Tibial artery (tissue), 4 donors: ENCODE data around the gene FAM240A.

Experiments used
- DNase-seq, 2 donors: peaks; one replicate each; pipeline ENCODE4 v3.0.0-alpha.2; 2019
- H3K27ac ChIP-seq, 2 donors: fragments of 200-600 bp; sonication (generic) in 1 of 2; 1 replicate in 1 of 2; 2 replicates in 1 of 2; pipeline ENCODE4 v1.5.1; 2018 to 2019; ENCODE audit warnings: mild to moderate bottlenecking in 1 of 2
- H3K27me3 ChIP-seq, 2 donors: fragments of 200-600 bp; sonication (generic) in 1 of 2; one replicate each; pipeline versions ENCODE4 v1.5.1 to v1.6.0; 2016 to 2019
- H3K36me3 ChIP-seq, 3 donors: fragments of 200-600 bp; sonication (generic) in 2 of 3; one replicate each; pipeline ENCODE4 v1.5.1; 2016 to 2019; ENCODE audit warnings: mild to moderate bottlenecking in 2 of 3
- H3K4me1 ChIP-seq, 4 donors: fragments of 200-600 bp; sonication (generic) in 2 of 4; 1 replicate in 3 of 4; 2 replicates in 1 of 4; pipeline ENCODE4 v1.5.1; 2016 to 2019
- H3K4me3 ChIP-seq, 2 donors: fragments of 200-600 bp; sonication (generic) in 1 of 2; 1 replicate in 1 of 2; 2 replicates in 1 of 2; pipeline ENCODE4 v1.5.1; 2018 to 2019; ENCODE audit warnings: mild to moderate bottlenecking in 2 of 2
- H3K9me3 ChIP-seq, 3 donors: fragments of 200-600 bp; sonication (generic) in 1 of 3; one replicate each; pipeline ENCODE4 v1.5.1; 2016 to 2019
- intact Hi-C: fragments of 100-400 bp; cut with DNase I; formaldehyde crosslinking; loops from one replicate; pipeline ENCODE4 v1.15.0; 2023; ENCODE audit warnings: low total_unique reads
- TF ChIP-seq, protein P1 (sequence below), 2 experiments: fragments of 200-600 bp in 1 of 2; fragments of 450-650 bp in 1 of 2; IDR thresholded peaks; one replicate each; pipeline ENCODE4 v1.5.1; 2017 to 2019; ENCODE audit warnings: antibody characterized with exemption in 2 of 2, mild to moderate bottlenecking in 1 of 2, moderate library complexity in 1 of 2

Gene FAM240A

DNA sequence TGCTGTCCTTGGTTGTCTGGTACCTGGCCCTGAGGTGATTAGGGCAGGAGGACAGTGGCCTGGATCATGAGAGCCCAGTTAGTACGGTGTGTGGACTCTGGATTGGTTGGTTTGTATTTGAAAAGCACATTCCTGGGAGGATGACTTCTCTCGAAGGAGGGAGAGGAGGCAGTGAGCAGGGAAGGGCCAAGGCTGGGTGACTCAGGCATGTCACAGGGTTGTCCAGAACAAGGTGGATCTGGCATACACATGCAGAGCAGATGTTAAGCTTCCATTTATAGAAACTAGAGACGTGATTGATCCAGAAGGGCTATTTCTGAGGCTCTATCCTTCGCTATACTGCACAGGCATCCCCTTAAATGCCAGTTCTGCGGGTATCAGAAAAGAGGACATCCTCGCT lies 34.4 kb downstream of the FAM240A start:
- H3K27me3 ChIP-seq = peaks cover 0 to 2% of the 10 kb centered on the region in 2 donors
- TF ChIP-seq, protein P1, sequence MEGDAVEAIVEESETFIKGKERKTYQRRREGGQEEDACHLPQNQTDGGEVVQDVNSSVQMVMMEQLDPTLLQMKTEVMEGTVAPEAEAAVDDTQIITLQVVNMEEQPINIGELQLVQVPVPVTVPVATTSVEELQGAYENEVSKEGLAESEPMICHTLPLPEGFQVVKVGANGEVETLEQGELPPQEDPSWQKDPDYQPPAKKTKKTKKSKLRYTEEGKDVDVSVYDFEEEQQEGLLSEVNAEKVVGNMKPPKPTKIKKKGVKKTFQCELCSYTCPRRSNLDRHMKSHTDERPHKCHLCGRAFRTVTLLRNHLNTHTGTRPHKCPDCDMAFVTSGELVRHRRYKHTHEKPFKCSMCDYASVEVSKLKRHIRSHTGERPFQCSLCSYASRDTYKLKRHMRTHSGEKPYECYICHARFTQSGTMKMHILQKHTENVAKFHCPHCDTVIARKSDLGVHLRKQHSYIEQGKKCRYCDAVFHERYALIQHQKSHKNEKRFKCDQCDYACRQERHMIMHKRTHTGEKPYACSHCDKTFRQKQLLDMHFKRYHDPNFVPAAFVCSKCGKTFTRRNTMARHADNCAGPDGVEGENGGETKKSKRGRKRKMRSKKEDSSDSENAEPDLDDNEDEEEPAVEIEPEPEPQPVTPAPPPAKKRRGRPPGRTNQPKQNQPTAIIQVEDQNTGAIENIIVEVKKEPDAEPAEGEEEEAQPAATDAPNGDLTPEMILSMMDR (IDR thresholded peaks at IDR 0.05) = no peak
- DNase-seq = no peak
- H3K4me3 ChIP-seq = no peak overlapping the region
- intact Hi-C loops = no loop called here
- H3K9me3 ChIP-seq = no peaks in the 10 kb centered on the region
- no peaks in the 10 kb centered on the region for H3K4me1 ChIP-seq
- no peaks in the 10 kb centered on the region for H3K36me3 ChIP-seq
- H3K27ac ChIP-seq = no peak overlapping the region

DNA sequence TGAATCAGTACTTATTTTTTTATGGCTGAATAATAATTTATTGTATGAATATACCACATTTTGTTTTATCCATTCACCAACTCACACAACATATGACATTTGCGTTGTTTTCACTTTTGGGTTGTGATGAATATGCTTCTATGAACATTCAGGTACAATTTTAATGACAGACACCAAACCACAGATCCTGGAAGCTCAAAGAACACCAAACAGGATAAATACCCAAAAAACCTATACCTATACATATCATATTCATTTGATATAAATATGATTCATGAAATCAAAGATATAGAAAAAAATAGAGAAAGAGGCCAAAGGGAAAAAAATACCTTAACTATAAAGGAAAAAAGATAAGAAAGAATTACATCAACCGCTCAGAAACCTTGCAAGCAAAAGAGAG lies 35.8 kb downstream of the FAM240A start:
- Histone ChIP-seq H3K4me1 (no peaks in the 10 kb centered on the region), H3K27me3 (peaks cover 0 to 3% of the 10 kb centered on the region in 2 donors), H3K27ac (no peak overlapping the region), H3K4me3 (no peak overlapping the region), H3K36me3 (no peaks in the 10 kb centered on the region), H3K9me3 (peaks cover 0 to 4% (median 0%) of the 10 kb centered on the region in 3 donors)
- intact Hi-C loops = no loop called here
- no peak for DNase-seq
- TF ChIP-seq, protein P1 (IDR thresholded peaks at IDR 0.05) = no peak

DNA sequence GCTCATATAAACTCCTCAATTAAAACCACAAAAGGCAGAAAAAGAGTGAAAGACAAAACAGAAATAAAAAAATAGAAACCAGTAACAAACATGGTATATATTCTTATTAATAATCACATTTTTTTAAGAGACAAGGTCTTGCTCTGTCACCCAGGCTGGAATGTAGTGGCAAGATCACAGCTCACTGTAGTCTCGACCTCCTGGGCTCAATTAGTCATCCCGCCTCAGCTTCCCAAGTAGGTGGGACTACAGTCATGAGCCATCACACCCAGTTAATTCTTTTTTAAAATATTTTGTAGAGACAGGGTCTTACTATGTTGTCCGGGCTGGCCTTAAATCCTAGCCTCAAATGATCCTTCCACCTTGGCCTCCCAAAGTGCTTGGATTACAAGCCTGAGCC lies 37.1 kb downstream of the FAM240A start:
- Histone ChIP-seq H3K4me1 (no peaks in the 10 kb centered on the region), H3K27me3 (peaks cover 0 to 7% of the 10 kb centered on the region in 2 donors), H3K27ac (no peak overlapping the region), H3K9me3 (peaks cover 0 to 4% (median 0%) of the 10 kb centered on the region in 3 donors), H3K36me3 (no peaks in the 10 kb centered on the region), H3K4me3 (no peak overlapping the region)
- DNase-seq = no peak
- intact Hi-C loops = no loop called here
- TF ChIP-seq, protein P1 (IDR thresholded peaks at IDR 0.05) = no peak

DNA sequence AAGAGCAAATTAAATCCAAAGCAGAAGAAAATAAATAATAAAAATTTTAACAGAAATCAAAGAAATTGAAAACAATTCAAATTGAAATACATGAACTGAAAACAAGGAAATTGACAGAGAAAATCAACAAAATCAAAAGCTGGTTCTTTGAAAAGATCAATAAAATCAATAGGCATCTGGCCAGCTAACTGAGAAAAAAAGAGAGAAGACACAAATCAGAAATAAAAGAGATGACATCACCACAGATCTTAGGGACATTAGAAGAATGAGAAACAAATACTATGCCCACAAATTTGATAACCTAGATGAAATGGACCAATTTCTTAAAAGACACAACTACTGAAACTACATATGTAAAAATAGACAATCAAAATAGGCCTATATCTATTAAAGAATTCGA lies 38.8 kb downstream of the FAM240A start:
- TF ChIP-seq, protein P1 (IDR thresholded peaks at IDR 0.05) = no peak

DNA sequence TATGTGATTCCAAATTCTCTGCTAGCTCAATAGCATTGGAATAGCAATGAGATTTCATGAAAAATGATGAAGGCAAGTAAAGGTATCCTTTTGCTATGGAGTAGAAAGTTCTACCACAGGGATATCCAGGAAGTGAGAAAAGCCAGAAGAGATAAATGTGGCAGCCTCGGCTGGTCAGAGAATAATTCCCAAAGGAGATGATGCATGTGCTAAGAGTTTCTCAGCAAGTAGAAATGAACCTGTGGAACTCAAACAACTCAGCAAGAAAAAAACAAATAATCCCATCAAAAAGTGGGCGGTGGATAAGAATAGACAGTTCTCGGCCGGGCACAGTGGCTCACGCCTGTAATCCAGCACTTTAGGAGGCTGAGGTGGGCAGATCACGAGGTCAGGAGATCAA lies 42.9 kb downstream of the FAM240A start:
- H3K9me3 ChIP-seq = peaks cover 0 to 4% (median 0%) of the 10 kb centered on the region in 3 donors
- intact Hi-C loops = no loop called here

More for the DNA sequence above, 38.8 kb downstream of the FAM240A start:
- intact Hi-C loops = no loop called here
- no peak for DNase-seq
- peaks cover 0 to 4% (median 0%) of the 10 kb centered on the region in 3 donors for H3K9me3 ChIP-seq
- H3K36me3 ChIP-seq = no peaks in the 10 kb centered on the region
- H3K4me1 ChIP-seq = no peaks in the 10 kb centered on the region
- H3K4me3 ChIP-seq = no peak overlapping the region
- peaks cover 0 to 10% of the 10 kb centered on the region in 2 donors for H3K27me3 ChIP-seq
- no peak overlapping the region for H3K27ac ChIP-seq

More for the DNA sequence above, 42.9 kb downstream of the FAM240A start:
- Histone ChIP-seq H3K27me3 (peaks cover 0 to 10% of the 10 kb centered on the region in 2 donors), H3K4me1 (peaks cover 0 to 3% (median 0%) of the 10 kb centered on the region in 4 donors), H3K4me3 (no peak overlapping the region), H3K36me3 (no peaks in the 10 kb centered on the region), H3K27ac (no peak overlapping the region)
- TF ChIP-seq, protein P1 (IDR thresholded peaks at IDR 0.05) = no peak
- DNase-seq = no peak
